Measurements from ENCODE around the gene RGL3. TPM values are rescaled to one million over a fixed set of nuclear protein-coding genes. Genes with fewer than 3 reads are reported as not detected.

Gene RGL3
- 1.3 to 2.4 TPM (median 1.8 TPM) in 5 replicates for total RNA-seq (2022; extraction: Qiagen RNA extraction; ENCODE audit: low read depth)

GRCh38 chr19:11418549-11419506 lies at the start of gene RGL3:
Gene RGL3, minus strand, starts transcription at chr19:11419314. Its CDS starts 36 bp downstream, at chr19:11419278.

GRCh38 chr19:11435057-11435832 lies 16.1 kb upstream of the RGL3 start, which contains the start of the genes ODAD3 and PRKCSH:
Gene ODAD3, minus strand, starts transcription at chr19:11435121. Its CDS starts 105 bp downstream, at chr19:11435016.
Gene PRKCSH, plus strand, starts transcription at chr19:11435635. Its CDS starts 483 bp downstream, at chr19:11436118.

GRCh38 chr19:11374433-11375142 lies 44.5 kb downstream of the RGL3 start, which contains the start of gene SWSAP1:
Gene SWSAP1, plus strand, starts transcription at chr19:11374666. Its CDS starts 15 bp downstream, at chr19:11374681.

GRCh38 chr19:11355160-11356073 lies 63.7 kb downstream of the RGL3 start, which contains the start of gene PLPPR2:
Gene PLPPR2, plus strand, starts transcription at chr19:11355432. Its CDS starts 2,242 bp downstream, at chr19:11357674.

GRCh38 chr19:11346104-11346940 lies 72.8 kb downstream of the RGL3 start, which contains the start of the genes CCDC159 and TMEM205:
Gene CCDC159, plus strand, starts transcription at chr19:11346519. Its CDS starts 88 bp downstream, at chr19:11346607.
Gene TMEM205, minus strand, starts transcription at chr19:11346268. Its CDS starts 649 bp downstream, at chr19:11345619.

Other genes starting within 250 kb of the RGL3 start
- 26.5 to 40.8 TPM (median 35.1 TPM) in 5 replicates for gene KANK2, start 221.8 kb downstream of the RGL3 start, total RNA-seq (2022; extraction: Qiagen RNA extraction; ENCODE audit: low read depth)
- not detected in 5 replicates for gene ANGPTL8, start 179.7 kb downstream of the RGL3 start, total RNA-seq (2022; extraction: Qiagen RNA extraction; ENCODE audit: low read depth)
- 7.9 to 10.9 TPM (median 8.3 TPM) in 5 replicates for gene DOCK6, start 156.8 kb downstream of the RGL3 start, total RNA-seq (2022; extraction: Qiagen RNA extraction; ENCODE audit: low read depth)
- gene TSPAN16, start 123.2 kb downstream of the RGL3 start, total RNA-seq (2022; extraction: Qiagen RNA extraction; ENCODE audit: low read depth): not detected in 5 replicates
- gene RAB3D, start 79.7 kb downstream of the RGL3 start, total RNA-seq (2022; extraction: Qiagen RNA extraction; ENCODE audit: low read depth): 2.4 to 3.5 TPM (median 3.0 TPM) in 5 replicates
- gene TMEM205, start 73.0 kb downstream of the RGL3 start, total RNA-seq (2022; extraction: Qiagen RNA extraction; ENCODE audit: low read depth): 93.6 to 128 TPM (median 112 TPM) in 5 replicates
- gene CCDC159, start 72.8 kb downstream of the RGL3 start, total RNA-seq (2022; extraction: Qiagen RNA extraction; ENCODE audit: low read depth): 4.3 to 5.6 TPM (median 5.5 TPM) in 5 replicates
- gene PLPPR2, start 63.9 kb downstream of the RGL3 start, total RNA-seq (2022; extraction: Qiagen RNA extraction; ENCODE audit: low read depth): 6.8 to 10.4 TPM (median 10.3 TPM) in 5 replicates
- gene SWSAP1, start 44.6 kb downstream of the RGL3 start, total RNA-seq (2022; extraction: Qiagen RNA extraction; ENCODE audit: low read depth): 1.3 to 2.7 TPM (median 2.3 TPM) in 5 replicates
- gene EPOR, start 35.0 kb downstream of the RGL3 start, total RNA-seq (2022; extraction: Qiagen RNA extraction; ENCODE audit: low read depth): 3.5 to 5.7 TPM (median 5.1 TPM) in 5 replicates
- gene ODAD3, start 15.8 kb upstream of the RGL3 start, total RNA-seq (2022; extraction: Qiagen RNA extraction; ENCODE audit: low read depth): 0.87 to 1.4 TPM (median 1.1 TPM) in 5 replicates
- gene PRKCSH, start 16.3 kb upstream of the RGL3 start, total RNA-seq (2022; extraction: Qiagen RNA extraction; ENCODE audit: low read depth): 251 to 271 TPM (median 263 TPM) in 5 replicates
- 0.07 to 0.19 TPM (median 0.13 TPM) in 4 of 5 replicates, not detected in the other for gene ELAVL3, start 61.7 kb upstream of the RGL3 start, total RNA-seq (2022; extraction: Qiagen RNA extraction; ENCODE audit: low read depth)
- gene ZNF653, start 86.5 kb upstream of the RGL3 start, total RNA-seq (2022; extraction: Qiagen RNA extraction; ENCODE audit: low read depth): 4.1 to 5.9 TPM (median 5.4 TPM) in 5 replicates
- 30.6 to 37.0 TPM (median 32.2 TPM) in 5 replicates for gene ECSIT, start 109.8 kb upstream of the RGL3 start, total RNA-seq (2022; extraction: Qiagen RNA extraction; ENCODE audit: low read depth)
- gene CNN1, start 119.5 kb upstream of the RGL3 start, total RNA-seq (2022; extraction: Qiagen RNA extraction; ENCODE audit: low read depth): 0.23 to 0.60 TPM (median 0.53 TPM) in 5 replicates
- gene ELOF1, start 139.9 kb upstream of the RGL3 start, total RNA-seq (2022; extraction: Qiagen RNA extraction; ENCODE audit: low read depth): 91.9 to 124 TPM (median 109 TPM) in 5 replicates
- gene ACP5, start 158.3 kb upstream of the RGL3 start, total RNA-seq (2022; extraction: Qiagen RNA extraction; ENCODE audit: low read depth): 0.10 to 0.33 TPM (median 0.24 TPM) in 4 of 5 replicates, not detected in the other
- 3.4 to 5.3 TPM (median 4.0 TPM) in 5 replicates for gene ZNF627, start 178.2 kb upstream of the RGL3 start, total RNA-seq (2022; extraction: Qiagen RNA extraction; ENCODE audit: low read depth)